MG63 (cell line): ENCODE measurements around the gene CCDC40. TPM values are rescaled to one million over a fixed set of nuclear protein-coding genes. Genes with fewer than 3 reads are reported as not detected.
"Not testable (repeated sequence)": the region's sequence is repeated elsewhere in the genome, so short reads cannot be mapped to it uniquely, and the experiment has no call there.

ENCODE experiments used
- DNase-seq: peaks from one replicate; pipeline ENCODE4 v3.0.0-alpha.2; 2020
- H3K27me3 ChIP-seq: fragments of 250-450 bp; sonication (Bioruptor Pico); 2 replicates; pipeline ENCODE4 v1.5.1; 2020; ENCODE audit warnings: mild to moderate bottlenecking, moderate library complexity
- H3K36me3 ChIP-seq: fragments of 250-450 bp; sonication (Bioruptor Pico); 2 replicates; pipeline ENCODE4 v1.5.1; 2020; ENCODE audit warnings: mild to moderate bottlenecking, moderate library complexity
- H3K4me3 ChIP-seq: fragments of 250-450 bp; sonication (Bioruptor Pico); 2 replicates; pipeline ENCODE4 v1.5.1; 2020; ENCODE audit warnings: mild to moderate bottlenecking, moderate library complexity
- H3K9me3 ChIP-seq: fragments of 250-450 bp; sonication (Bioruptor Pico); 2 replicates; pipeline ENCODE4 v1.5.1; 2020; ENCODE audit warnings: mild to moderate bottlenecking, moderate library complexity
- total RNA-seq: library from RNA; depleted of rRNA; stranded (reverse); fragments of >200 nt; shearing (Covaris generic); gene quantifications from 2 replicates; pipeline ENCODE4 v1.2.3, GENCODE V29; 2014; ENCODE audit warnings: low replicate concordance; rRNA removed

CCDC40 gene
- total RNA-seq, result 5.4 and 9.7 TPM in 2 replicates

- H3K27me3 ChIP-seq, result no peaks in the 10 kb centered on the region
- no peaks in the 10 kb centered on the region for H3K9me3 ChIP-seq
- H3K36me3 ChIP-seq, result no peaks in the 10 kb centered on the region
- DNase-seq, result peak; percentile 86
- peak within 1 kb of the TSS; percentile 80 for H3K4me3 ChIP-seq
These were observed at the start of gene CCDC40 for GRCh38 chr17:80035937-80036714. Gene CCDC40, plus strand, starts transcription at chr17:80036642. Its CDS starts 21 bp downstream, at chr17:80036663.

DNA sequence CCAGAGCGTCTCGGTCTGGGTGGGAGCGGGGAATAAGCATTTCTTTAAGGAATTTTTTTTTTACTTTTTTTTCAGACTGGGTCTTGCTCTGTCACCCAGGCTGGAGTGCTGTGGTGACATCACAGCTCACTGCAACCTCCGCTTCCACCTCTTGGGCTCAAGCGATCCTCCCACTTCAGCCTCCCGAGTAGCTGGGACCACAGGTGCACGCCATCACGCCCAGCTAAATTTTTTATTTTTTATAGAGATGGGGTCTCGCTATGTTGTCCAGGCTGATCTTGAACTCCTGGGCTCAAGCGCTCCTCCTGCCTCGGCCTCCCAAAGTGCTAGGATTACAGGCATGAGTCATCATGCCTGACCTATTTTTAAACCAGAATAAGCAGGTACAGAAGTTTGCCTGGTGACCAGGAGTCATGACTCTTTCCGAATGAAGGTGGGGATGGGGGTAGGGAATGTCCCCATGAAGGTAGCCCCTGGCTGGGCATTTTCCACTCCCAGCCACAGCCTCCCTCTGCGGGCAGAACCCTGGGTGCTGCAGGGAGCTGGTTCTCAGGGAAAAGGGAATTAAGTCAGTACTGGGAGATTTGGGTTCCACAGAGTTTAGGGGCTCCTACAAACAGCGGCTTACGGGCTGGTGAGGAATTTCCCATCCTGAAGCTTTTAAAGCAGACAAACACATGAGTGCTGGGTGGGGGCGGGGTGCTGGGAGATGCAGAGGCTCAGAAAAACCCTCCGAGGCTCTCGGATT lies 49.1 kb upstream of the CCDC40 start:
- Histone ChIP-seq H3K36me3 (no peaks in the 10 kb centered on the region), H3K4me3 (no peak overlapping the region), H3K9me3 (no peaks in the 10 kb centered on the region), H3K27me3 (no peaks in the 10 kb centered on the region)
- no peak for DNase-seq

DNA sequence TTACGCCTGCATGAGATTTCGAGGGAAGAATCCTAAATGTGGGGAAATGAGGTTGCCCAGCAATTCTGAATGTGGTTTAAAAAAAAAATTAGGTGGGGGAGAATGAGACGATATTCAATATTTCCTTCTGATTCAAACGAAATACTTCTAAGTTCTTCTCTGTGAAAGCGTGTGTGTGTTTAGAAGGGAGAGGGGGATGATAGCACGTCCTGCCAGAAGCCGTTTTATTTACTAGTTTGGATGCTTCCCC lies 48.6 kb upstream of the CCDC40 start:
- no peak for DNase-seq
- Histone ChIP-seq H3K27me3 (no peaks in the 10 kb centered on the region), H3K9me3 (no peaks in the 10 kb centered on the region), H3K4me3 (peak overlapping the region; percentile 4; the same call in 1 of the 2 replicates), H3K36me3 (no peaks in the 10 kb centered on the region)

DNA sequence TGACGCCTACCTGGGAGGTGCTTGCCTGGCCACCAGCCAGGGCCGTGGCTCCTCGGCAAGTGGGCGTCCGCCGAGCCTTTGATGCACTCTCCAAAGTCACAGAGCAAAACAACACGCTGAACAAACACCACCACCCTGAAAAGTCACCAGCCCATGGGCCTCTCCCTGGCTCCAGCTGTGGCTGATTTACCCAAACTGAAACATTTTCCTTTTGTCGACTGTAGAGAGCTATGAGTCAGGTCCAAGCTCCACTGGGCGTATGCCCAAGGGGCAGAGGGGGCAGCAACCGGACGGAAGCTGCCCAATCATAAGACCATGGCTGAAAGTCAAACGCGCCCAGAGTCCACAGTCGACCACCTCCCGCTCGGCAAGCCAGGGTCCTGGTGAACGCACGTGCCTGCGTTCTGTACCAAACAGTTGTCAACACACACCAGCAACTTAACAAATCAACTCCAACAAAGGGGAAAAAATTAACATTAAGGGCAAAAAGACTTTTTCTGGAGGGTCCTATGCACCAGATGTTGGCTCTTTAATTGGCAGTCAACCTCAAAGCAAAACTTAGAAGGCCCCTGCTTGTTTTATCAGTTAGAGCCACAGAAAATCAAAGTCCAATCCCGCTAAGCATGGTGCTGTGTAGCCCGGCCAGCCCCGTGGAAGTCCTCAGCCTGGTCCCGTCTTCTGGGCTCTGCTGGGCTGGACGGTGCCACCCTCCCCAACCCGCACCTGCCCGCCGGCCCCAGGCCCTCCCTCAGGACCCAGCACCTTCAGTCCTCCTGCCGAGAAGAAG lies 48.1 kb upstream of the CCDC40 start:
- H3K4me3 ChIP-seq, result peak overlapping the region; percentile 4; the same call in 1 of the 2 replicates
- no peaks in the 10 kb centered on the region for H3K27me3 ChIP-seq
- H3K9me3 ChIP-seq, result no peaks in the 10 kb centered on the region
- peak; percentile 92 for DNase-seq
- no peaks in the 10 kb centered on the region for H3K36me3 ChIP-seq

DNA sequence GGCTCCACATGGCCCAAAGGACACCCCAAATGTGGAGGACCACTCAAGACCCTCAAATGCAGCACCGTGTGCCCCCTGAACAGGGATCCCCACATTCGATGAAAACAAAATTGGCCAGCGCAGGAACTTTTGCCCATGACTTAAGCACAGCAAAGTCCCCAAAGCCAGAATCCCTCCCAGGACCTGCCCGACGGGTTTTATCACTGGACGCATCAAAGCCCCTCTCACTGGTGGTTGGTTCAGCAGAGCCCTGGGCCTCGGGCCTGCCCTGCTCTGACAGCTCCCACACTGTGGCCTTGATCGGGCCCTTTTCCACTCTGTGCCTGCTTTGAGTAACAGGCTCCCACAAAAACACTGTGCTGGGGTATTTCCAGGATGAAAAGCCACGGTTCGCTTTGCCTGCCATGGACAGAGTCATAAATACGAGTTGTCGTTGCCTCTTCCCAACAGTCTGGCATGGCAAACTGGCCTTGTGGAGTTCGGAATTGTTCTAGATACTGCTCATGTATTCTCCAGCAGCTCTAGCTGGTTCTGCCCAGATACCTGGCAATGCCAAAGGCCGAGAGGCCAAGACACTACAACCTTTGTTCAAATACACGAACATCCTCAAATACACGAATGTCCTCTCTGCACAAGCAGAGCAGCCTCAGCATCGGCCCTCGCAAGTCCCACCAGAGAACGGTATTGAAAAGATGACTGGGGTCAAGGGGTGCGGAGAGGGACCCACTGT lies 47.2 kb upstream of the CCDC40 start:
- Histone ChIP-seq H3K27me3 (no peaks in the 10 kb centered on the region), H3K4me3 (no peak overlapping the region), H3K36me3 (no peaks in the 10 kb centered on the region), H3K9me3 (no peaks in the 10 kb centered on the region)
- no peak for DNase-seq

- Histone ChIP-seq H3K4me3 (no peak overlapping the region), H3K36me3 (no peaks in the 10 kb centered on the region), H3K27me3 (no peaks in the 10 kb centered on the region), H3K9me3 (no peaks in the 10 kb centered on the region)
- no peak for DNase-seq
These were observed 46.3 kb upstream of the CCDC40 start for GRCh38 chr17:79990051-79990592.

GRCh38 chr17:79990704-79991103 lies 45.7 kb upstream of the CCDC40 start:
- Histone ChIP-seq H3K4me3 (no peak overlapping the region), H3K9me3 (no peaks in the 10 kb centered on the region), H3K27me3 (no peaks in the 10 kb centered on the region), H3K36me3 (no peaks in the 10 kb centered on the region)
- DNase-seq, result no peak

DNA sequence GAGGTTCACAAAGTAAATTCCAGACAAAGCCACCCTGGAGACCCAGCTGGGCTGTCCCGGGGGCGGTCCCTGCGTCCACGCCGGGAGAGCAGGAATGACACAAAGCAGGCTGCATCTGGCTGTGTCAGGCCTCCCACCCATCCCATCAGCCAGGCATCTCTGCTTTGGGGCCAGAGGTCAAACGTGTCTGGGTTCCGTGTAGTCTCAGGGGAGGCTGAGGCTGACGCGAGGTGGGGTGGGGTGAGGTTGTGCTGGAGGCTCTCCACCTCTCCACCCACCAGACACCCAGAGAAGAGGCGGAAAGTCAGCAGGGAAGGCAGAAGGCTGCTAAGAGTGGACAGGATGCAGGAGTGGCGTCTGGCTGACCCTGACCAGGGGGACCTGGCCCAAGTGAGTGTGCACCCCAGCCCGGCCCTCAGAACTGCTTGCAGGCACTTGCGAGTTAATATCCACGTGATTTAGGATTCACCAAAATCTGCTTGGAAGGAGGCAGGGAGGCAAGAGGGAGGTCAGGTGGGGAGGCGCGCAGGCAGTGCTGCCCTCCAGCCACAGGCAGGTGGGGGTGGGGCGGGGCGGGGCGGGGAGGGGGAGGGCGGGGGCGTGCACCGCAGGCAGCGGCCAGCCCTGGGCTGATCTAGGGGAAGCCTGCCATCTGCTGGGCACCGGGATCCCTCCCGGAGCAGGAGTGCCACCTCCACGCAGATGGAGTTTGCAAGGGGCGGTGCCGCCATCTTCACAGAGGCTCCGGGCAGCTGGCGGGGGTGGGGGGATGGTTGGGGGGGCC lies 45.1 kb upstream of the CCDC40 start:
- Histone ChIP-seq H3K9me3 (no peaks in the 10 kb centered on the region), H3K36me3 (no peaks in the 10 kb centered on the region), H3K27me3 (no peaks in the 10 kb centered on the region), H3K4me3 (no peak overlapping the region)
- DNase-seq, result peak; percentile 84

DNA sequence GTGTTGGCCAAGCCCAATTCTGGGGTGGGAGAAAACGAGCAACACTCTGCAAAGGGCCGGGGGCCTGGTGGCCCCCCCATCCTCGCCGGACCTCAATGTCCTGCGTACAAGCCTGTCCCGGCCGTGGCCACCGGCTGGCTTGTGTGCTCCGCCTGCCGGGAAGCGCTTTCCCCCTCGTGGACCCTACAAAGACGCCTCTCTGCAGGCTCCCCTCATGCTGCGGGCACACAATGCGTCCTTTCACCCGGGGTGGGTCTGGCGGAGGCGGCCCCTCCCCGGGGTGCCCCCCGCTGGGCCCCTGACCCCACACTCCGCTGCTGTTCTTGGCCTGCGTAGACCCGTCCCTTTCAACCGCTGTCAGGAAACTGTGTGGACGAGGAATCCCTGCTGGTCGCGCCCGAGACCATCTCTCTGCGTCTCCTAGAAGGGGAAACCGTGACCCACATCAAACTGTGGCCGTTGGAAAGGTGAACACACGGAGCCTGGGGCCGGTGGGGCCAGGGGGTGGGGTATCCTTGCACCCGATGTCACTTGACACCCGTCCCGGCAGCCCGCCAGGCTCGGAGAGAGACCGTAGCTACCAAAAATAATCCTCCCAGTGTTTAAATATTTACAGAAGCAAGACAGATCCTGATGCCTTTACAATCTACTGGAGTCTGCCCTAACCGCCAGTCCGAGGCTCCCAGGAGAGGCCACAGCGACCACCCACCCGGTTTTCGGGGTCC lies 44.4 kb upstream of the CCDC40 start:
- Histone ChIP-seq H3K27me3 (no peaks in the 10 kb centered on the region), H3K9me3 (no peaks in the 10 kb centered on the region), H3K4me3 (no peak overlapping the region), H3K36me3 (no peaks in the 10 kb centered on the region)
- DNase-seq, result no peak

DNA sequence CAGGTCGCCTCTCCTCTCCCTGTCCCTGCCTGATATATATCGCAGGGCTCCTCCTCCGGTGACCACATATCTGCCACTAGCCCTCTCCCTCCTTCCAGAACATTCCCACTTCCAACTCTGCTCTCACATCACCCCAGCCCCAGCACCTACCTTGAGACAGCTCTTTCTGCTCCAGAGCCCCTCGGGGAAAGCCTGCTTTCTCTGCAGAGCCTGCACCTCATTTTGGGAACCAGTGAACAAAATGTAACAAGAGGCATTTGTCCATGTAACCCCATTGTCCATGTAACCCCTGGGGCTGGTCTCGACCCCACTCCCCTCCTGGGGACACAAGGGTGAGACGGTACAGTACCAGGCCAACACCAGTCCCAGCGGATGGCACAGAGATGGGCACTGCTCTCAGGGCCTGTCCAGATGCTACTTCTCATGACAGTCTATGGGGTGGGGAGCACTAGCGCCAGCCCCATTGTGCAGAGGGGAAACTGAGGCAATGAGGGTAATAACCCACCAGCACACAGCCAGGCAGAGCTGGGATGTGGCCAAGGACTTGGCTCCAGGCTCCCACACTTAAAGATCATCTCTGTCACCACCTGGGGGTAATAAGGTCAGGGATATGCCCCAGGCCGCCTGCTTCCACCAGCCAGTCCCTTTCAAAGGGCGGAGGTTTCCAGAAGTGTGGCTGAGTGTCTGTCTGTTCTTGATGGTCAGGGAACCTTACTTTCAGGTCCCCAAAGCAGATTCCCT lies 43.6 kb upstream of the CCDC40 start:
- no peak overlapping the region for H3K4me3 ChIP-seq

GRCh38 chr17:79993390-79994227 lies 42.8 kb upstream of the CCDC40 start:
- DNase-seq, result no peak
- H3K4me3 ChIP-seq, result no peak overlapping the region

More for the DNA sequence above, 43.6 kb upstream of the CCDC40 start:
- H3K27me3 ChIP-seq, result no peaks in the 10 kb centered on the region
- H3K9me3 ChIP-seq, result no peaks in the 10 kb centered on the region
- H3K36me3 ChIP-seq, result no peaks in the 10 kb centered on the region
- no peak for DNase-seq

DNA sequence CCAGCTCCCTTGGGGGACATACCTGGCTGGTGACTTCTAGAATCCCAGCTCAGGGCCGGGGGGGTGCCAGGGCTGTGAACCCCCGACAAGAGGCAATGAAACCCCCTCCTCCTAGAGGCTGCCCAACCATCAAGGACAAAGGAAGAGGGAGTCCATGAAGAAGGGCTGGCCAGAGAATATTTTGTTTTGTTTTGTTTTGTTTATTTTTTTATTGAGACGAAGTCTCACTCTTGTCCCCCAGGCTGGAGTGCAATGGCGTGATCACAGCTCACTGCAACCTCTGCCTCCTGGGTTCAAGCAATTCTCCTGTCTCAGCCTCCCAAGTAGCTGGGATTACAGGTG lies 42.2 kb upstream of the CCDC40 start:
- not testable (repeated sequence) for DNase-seq, H3K4me3 ChIP-seq, H3K36me3 ChIP-seq, H3K27me3 ChIP-seq, H3K9me3 ChIP-seq

More at GRCh38 chr17:79993390-79994227, 42.8 kb upstream of the CCDC40 start:
- Histone ChIP-seq H3K9me3 (no peaks in the 10 kb centered on the region), H3K27me3 (no peaks in the 10 kb centered on the region), H3K36me3 (no peaks in the 10 kb centered on the region)

DNA sequence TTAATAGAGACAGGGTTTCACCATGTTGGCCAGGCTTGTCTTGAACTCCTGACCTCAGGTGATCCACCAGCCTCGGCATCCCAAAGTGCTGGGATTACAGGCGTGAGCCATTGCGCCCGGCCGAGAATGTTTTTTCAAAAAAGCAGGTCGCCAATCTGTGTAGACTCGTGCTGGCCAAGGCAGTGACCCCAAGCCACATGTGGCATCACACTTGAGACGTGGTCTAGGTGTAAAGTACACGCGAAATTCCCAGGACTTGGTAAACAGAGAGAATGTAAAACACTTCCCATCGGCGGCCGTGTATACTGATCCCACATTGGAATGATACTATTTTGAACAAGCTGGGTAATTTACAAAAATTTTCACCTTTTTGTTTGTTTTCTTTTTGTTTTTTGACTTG lies 41.8 kb upstream of the CCDC40 start:
- no peaks in the 10 kb centered on the region for H3K9me3 ChIP-seq
- H3K36me3 ChIP-seq, result no peaks in the 10 kb centered on the region
- no peak overlapping the region for H3K4me3 ChIP-seq
- DNase-seq, result no peak
- H3K27me3 ChIP-seq, result no peaks in the 10 kb centered on the region

GRCh38 chr17:79995696-79996095 lies 40.7 kb upstream of the CCDC40 start:
- no peak for DNase-seq
- H3K9me3 ChIP-seq, result no peaks in the 10 kb centered on the region
- no peaks in the 10 kb centered on the region for H3K36me3 ChIP-seq
- H3K27me3 ChIP-seq, result no peaks in the 10 kb centered on the region
- no peak overlapping the region for H3K4me3 ChIP-seq
